OCI-LY3 (cell line): ENCODE measurements around the gene ZNF385D.

Experiments
- CTCF ChIP-seq: fragments of 200-600, 300-600 bp; sonication (generic); IDR thresholded peaks from 2 replicates; pipeline ENCODE4 v1.5.1; 2014; ENCODE audit warnings: antibody characterized with exemption, low read length, low read depth
- EZH2phosphoT487 ChIP-seq: fragments of 200-600 bp; shearing (Covaris generic); IDR thresholded peaks from 2 replicates; pipeline ENCODE4 v1.6.1; 2018; ENCODE audit warnings: antibody characterized with exemption, mixed run types, low read depth

GRCh38 chr3:21621181-21621651 is 129.8 kb downstream of the ZNF385D start:
- TF ChIP-seq CTCF, result no peak
- TF ChIP-seq EZH2phosphoT487, result no peak
